ENCODE data around the gene MUSK. TPM values are rescaled to one million over a fixed set of nuclear protein-coding genes. Genes with fewer than 3 reads are reported as not detected.

MUSK gene
- total RNA-seq (2021; fragmentation: NEBNext Ultra II Directional; extraction: Animal tissue kit (Norgen Biotek cat#: 25700)) (not detected in 2 replicates), polyA plus RNA-seq (2011; rRNA removed) (not detected in 2 replicates), polyA minus RNA-seq (2011; rRNA and poly(A)+ RNA removed) (not detected in 2 replicates)
- polyA plus RNA-seq (2011; cell fraction: cytosol; rRNA removed): not detected
- polyA plus RNA-seq (2011; cell fraction: nucleus; rRNA removed): not detected
- polyA plus RNA-seq (2012, experiment 1 of 2): not detected in 4 replicates
- not detected for polyA plus RNA-seq (2012, experiment 2 of 2)
- not detected for polyA plus RNA-seq (2013, experiment 1 of 2)
- 0.02 TPM for polyA plus RNA-seq (2013, experiment 2 of 2)
- polyA minus RNA-seq (2011; cell fraction: cytosol; rRNA and poly(A)+ RNA removed): not detected
- not detected for polyA minus RNA-seq (2011; cell fraction: nucleus; rRNA and poly(A)+ RNA removed)
- long read RNA-seq, experiment 1: 0 reads
- long read RNA-seq, experiment 2: 0 reads

GRCh38 chr9:110668570-110669167 lies at the start of gene MUSK:
MUSK (plus strand) TSS chr9:110668791; CDS start chr9:110668905, 114 bp downstream.
- Histone ChIP-seq H4K8ac (ENCODE audit: extremely low read depth, insufficient read depth, low read length) (no peak within 1 kb of the TSS; the same call in 1 of the 2 replicates), H4K5ac (ENCODE audit: insufficient read length, low read depth, low read length) (no peak within 1 kb of the TSS), H2BK120ac (replicated peaks; ENCODE audit: low read depth, low read length) (no peak within 1 kb of the TSS), H3K18ac (ENCODE audit: extremely low read depth, low read length) (no peak within 1 kb of the TSS), H3K56ac (replicated peaks; ENCODE audit: insufficient read length, low read depth, low read length) (no peak within 1 kb of the TSS), H3K79me2 (ENCODE audit: control insufficient read depth in 1 of 2, insufficient read depth in 2 of 2, low read length in 2 of 2) (no peaks in the 10 kb centered on the region), H2AK5ac (ENCODE audit: low read depth, low read length) (no peak within 1 kb of the TSS), H3K23me2 (ENCODE audit: low read depth, low read length) (no peaks in the 10 kb centered on the region), H4K91ac (replicated peaks; ENCODE audit: insufficient read length, low read length) (no peak within 1 kb of the TSS), H3K23ac (ENCODE audit: insufficient read length) (no peak within 1 kb of the TSS), H3K4me1 (replicated peaks in 1 of 4; ENCODE audit: control insufficient read depth in 3 of 4, insufficient read depth in 4 of 4, low read length in 3 of 4) (no peaks in the 10 kb centered on the region), H3K36me3 (ENCODE audit: control insufficient read depth in 2 of 4, insufficient read depth in 4 of 4, low read length in 3 of 4) (no peaks in the 10 kb centered on the region), H3K9ac (replicated peaks in 1 of 4; ENCODE audit: extremely low read depth in 1 of 4, low read depth in 3 of 4, low read length in 3 of 4) (no peak within 1 kb of the TSS), H4K20me1 (replicated peaks in 1 of 2; ENCODE audit: control insufficient read depth in 1 of 2, insufficient read depth in 2 of 2, low read length in 2 of 2) (no peaks in the 10 kb centered on the region), H2BK15ac (ENCODE audit: low read length) (no peak within 1 kb of the TSS), H3K27me3 (replicated peaks in 1 of 4; ENCODE audit: control insufficient read depth in 3 of 4, extremely low read depth in 1 of 4, insufficient read depth in 3 of 4, low read length in 3 of 4) (no peaks in the 10 kb centered on the region), H3K79me1 (ENCODE audit: low read depth, low read length) (no peaks in the 10 kb centered on the region), H3K4me2 (ENCODE audit: insufficient read depth in 1 of 2, low read depth in 2 of 2, low read length in 2 of 2) (no peak within 1 kb of the TSS), H2AFZ (ENCODE audit: low read length) (no peak within 1 kb of the TSS), H2BK5ac (ENCODE audit: low read depth, low read length) (no peak within 1 kb of the TSS), H2BK12ac (ENCODE audit: low read depth, low read length) (no peak within 1 kb of the TSS), H3K4ac (replicated peaks; ENCODE audit: insufficient read length, low read depth, low read length) (no peak within 1 kb of the TSS), H3K9me3 (ENCODE audit: insufficient read depth in 2 of 2, low read depth in 1 of 2, low read length in 1 of 2) (no peaks in the 10 kb centered on the region), H2BK20ac (ENCODE audit: low read length) (no peak within 1 kb of the TSS), H3K4me3 (ENCODE audit: extremely low read depth in 1 of 4, insufficient read depth in 2 of 4, low read depth in 3 of 4, low read length in 4 of 4) (no peak within 1 kb of the TSS), H3K27ac (ENCODE audit: low read depth, low read length) (no peak within 1 kb of the TSS), H3K14ac (ENCODE audit: insufficient read length) (no peak within 1 kb of the TSS)
- CTCF ChIA-PET (ENCODE audit: partially characterized antibody): interaction anchor here (1.7 kb wide), 1 partner anchor 12 kb away, joined by 5 read pairs; no protein-coding TSS in a partner anchor
- POLR2A ChIA-PET (ENCODE audit: partially characterized antibody): no interaction called here
- DNase-seq (ENCODE audit: low read depth in 1 of 2, low spot score in 2 of 2) (no peak), FAIRE-seq (no peak)
- 95% methylated on average over 8 of the region's 8 CpGs; no CpG with 5 or more reads in 1 of the 2 experiments for WGBS, 2 experiments (ENCODE audit: extremely low coverage in 1 of 2, insufficient coverage in 1 of 2, insufficient read length in 1 of 2, insufficient replicate concordance in 2 of 2, low coverage in 1 of 2, low lambda C conversion rate in 2 of 2, missing lambda C conversion rate in 1 of 2)
- TF ChIP-seq CEBPB (IDR thresholded peaks at IDR 0.05; ENCODE audit: low read depth, low read length): no peak
- TF ChIP-seq FOSL1 (IDR thresholded peaks at IDR 0.05; ENCODE audit: insufficient read depth, low read depth, low read length): no peak
- TF ChIP-seq RFX5 (IDR thresholded peaks at IDR 0.05; ENCODE audit: borderline replicate concordance, low read depth, low read length): no peak
- TF ChIP-seq KDM1A (IDR thresholded peaks at IDR 0.05; ENCODE audit: borderline replicate concordance, low read length): no peak
- no peak for TF ChIP-seq POLR2A (IDR thresholded peaks at IDR 0.05; ENCODE audit: control extremely low read depth in 1 of 2, low read depth in 2 of 2, low read length in 2 of 2)
- TF ChIP-seq TAF1 (IDR thresholded peaks at IDR 0.05; ENCODE audit: low read depth, low read length): no peak
- TF ChIP-seq PHF8 (conservative IDR thresholded peaks at IDR 0.05; ENCODE audit: low read depth, low read length): no peak
- no peak for TF ChIP-seq POLR2AphosphoS5 (IDR thresholded peaks at IDR 0.05; ENCODE audit: low read depth, low read length)
- TF ChIP-seq, protein P1, sequence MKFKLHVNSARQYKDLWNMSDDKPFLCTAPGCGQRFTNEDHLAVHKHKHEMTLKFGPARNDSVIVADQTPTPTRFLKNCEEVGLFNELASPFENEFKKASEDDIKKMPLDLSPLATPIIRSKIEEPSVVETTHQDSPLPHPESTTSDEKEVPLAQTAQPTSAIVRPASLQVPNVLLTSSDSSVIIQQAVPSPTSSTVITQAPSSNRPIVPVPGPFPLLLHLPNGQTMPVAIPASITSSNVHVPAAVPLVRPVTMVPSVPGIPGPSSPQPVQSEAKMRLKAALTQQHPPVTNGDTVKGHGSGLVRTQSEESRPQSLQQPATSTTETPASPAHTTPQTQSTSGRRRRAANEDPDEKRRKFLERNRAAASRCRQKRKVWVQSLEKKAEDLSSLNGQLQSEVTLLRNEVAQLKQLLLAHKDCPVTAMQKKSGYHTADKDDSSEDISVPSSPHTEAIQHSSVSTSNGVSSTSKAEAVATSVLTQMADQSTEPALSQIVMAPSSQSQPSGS (IDR thresholded peaks at IDR 0.05; ENCODE audit: low read length): no peak
- TF ChIP-seq KDM5A (IDR thresholded peaks at IDR 0.05; ENCODE audit: low read length): no peak
